Gastrocnemius medialis (tissue), 4 donors: Measurements from ENCODE around the gene EPSTI1. TPM values are rescaled to one million over a fixed set of nuclear protein-coding genes. Genes with fewer than 3 reads are reported as not detected.

Source experiments
- ATAC-seq, 2 donors: fragments of 150-250 bp; one replicate each; pipeline ENCODE4 v1.9.1; 2016
- DNase-seq, 2 donors: peaks; one replicate each; pipeline ENCODE4 v3.0.0-alpha.2; 2019
- H3K27ac ChIP-seq, 4 donors: fragments of 200-600 bp; sonication (generic); 1 replicate in 1 of 4; 2 replicates in 3 of 4; pipeline ENCODE4 v1.5.1; 2016 to 2018; ENCODE audit warnings: mild to moderate bottlenecking in 2 of 4, moderate library complexity in 1 of 4
- H3K27me3 ChIP-seq, 3 donors: fragments of 200-600 bp; sonication (generic) in 2 of 3; 1 replicate in 1 of 3; 2 replicates in 2 of 3; pipeline versions ENCODE4 v1.5.1 to v1.6.0; 2016 to 2019; ENCODE audit warnings: mild to moderate bottlenecking in 1 of 3, moderate library complexity in 1 of 3
- H3K36me3 ChIP-seq, 2 donors: fragments of 200-600 bp; sonication (generic) in 1 of 2; one replicate each; pipeline ENCODE4 v1.5.1; 2017 to 2018
- H3K4me1 ChIP-seq, 2 donors: fragments of 200-600 bp; sonication (generic) in 1 of 2; one replicate each; pipeline ENCODE4 v1.5.1; 2016 to 2017; ENCODE audit warnings: mild to moderate bottlenecking in 2 of 2
- H3K4me3 ChIP-seq, 4 donors: fragments of 200-600 bp; sonication (generic) in 3 of 4; 1 replicate in 1 of 4; 2 replicates in 3 of 4; pipeline ENCODE4 v1.5.1; 2016 to 2019; ENCODE audit warnings: mild to moderate bottlenecking in 2 of 4
- H3K9me3 ChIP-seq, 3 donors: fragments of 200-600 bp; sonication (generic) in 2 of 3; 1 replicate in 1 of 3; 2 replicates in 2 of 3; pipeline ENCODE4 v1.5.1; 2016 to 2019
- CTCF ChIP-seq, 5 experiments: fragments of 450-650 bp in 3 of 5; fragments of 200-600 bp in 2 of 5; sonication (generic) in 2 of 5; IDR thresholded peaks in 4 of 5; conservative IDR thresholded peaks in 1 of 5; 1 replicate in 4 of 5; 2 replicates in 1 of 5; pipeline ENCODE4 v1.5.1; 2016 to 2019; ENCODE audit warnings: antibody characterized with exemption in 5 of 5, mild to moderate bottlenecking in 3 of 5, moderate library complexity in 3 of 5
- POLR2A ChIP-seq, 2 donors: fragments of 450-650 bp; IDR thresholded peaks; one replicate each; pipeline ENCODE4 v1.6.1; 2017; ENCODE audit warnings: antibody characterized with exemption in 2 of 2, mild to moderate bottlenecking in 2 of 2, moderate library complexity in 2 of 2
- in situ Hi-C, 4 donors: fragments of 200-750 bp; cut with MboI; loops; one replicate each; pipeline versions ENCODE4 v1.15.0 to v1.8.0; 2017; ENCODE audit warnings: low sequenced_read_pairs in 4 of 4
- intact Hi-C: fragments of 100-400 bp; cut with DNase I; formaldehyde crosslinking; loops from one replicate; pipeline ENCODE4 v1.15.1; 2023; ENCODE audit warnings: low total_unique reads
- total RNA-seq, 4 donors: library from RNA; depleted of rRNA; stranded (reverse); fragments of >200 nt; gene quantifications; one replicate each; pipeline versions ENCODE4 v1.1.0 to v1.2.3, GENCODE V29; 2016

The EPSTI1 gene
- total RNA-seq, 4 donors from 2014 or later = 0.42 to 2.0 (median 0.65) TPM

GRCh38 chr13:43019811-43020210 is 27.8 kb upstream of the EPSTI1 start:
- intact Hi-C loops = loop anchor here (5.0 kb wide), 1 partner anchor 862 kb away; no protein-coding TSS in a partner anchor
- in situ Hi-C loops = no loop called here
- Histone ChIP-seq H3K36me3 (no peaks in the 10 kb centered on the region), H3K9me3 (no peaks in the 10 kb centered on the region), H3K27ac (no peak overlapping the region), H3K27me3 (no peaks in the 10 kb centered on the region), H3K4me1 (peaks cover 0 to 5% of the 10 kb centered on the region in 2 donors), H3K4me3 (no peak overlapping the region)
- no peak for ATAC-seq
- TF ChIP-seq POLR2A (IDR thresholded peaks at IDR 0.05) (no peak), CTCF (IDR thresholded peaks at IDR 0.05 in 4 of 5, conservative IDR thresholded peaks at IDR 0.05 in 1 of 5) (no peak)
- DNase-seq = no peak

GRCh38 chr13:43016226-43016625 is 24.2 kb upstream of the EPSTI1 start:
- Histone ChIP-seq H3K36me3 (no peaks in the 10 kb centered on the region), H3K4me3 (no peak overlapping the region), H3K27me3 (no peaks in the 10 kb centered on the region), H3K9me3 (no peaks in the 10 kb centered on the region), H3K27ac (no peak overlapping the region), H3K4me1 (no peaks in the 10 kb centered on the region)
- intact Hi-C loops = no loop called here
- no peak for DNase-seq
- no peak for TF ChIP-seq POLR2A (IDR thresholded peaks at IDR 0.05)
- no peak for TF ChIP-seq CTCF (IDR thresholded peaks at IDR 0.05 in 4 of 5, conservative IDR thresholded peaks at IDR 0.05 in 1 of 5)
- in situ Hi-C loops = no loop called here
- no peak for ATAC-seq

GRCh38 chr13:43014162-43014561 is 22.1 kb upstream of the EPSTI1 start:
- no peaks in the 10 kb centered on the region for H3K36me3 ChIP-seq
- no peak for DNase-seq
- ATAC-seq = no peak
- TF ChIP-seq POLR2A (IDR thresholded peaks at IDR 0.05) = no peak
- H3K27ac ChIP-seq = no peak overlapping the region
- no peaks in the 10 kb centered on the region for H3K9me3 ChIP-seq
- H3K27me3 ChIP-seq = no peaks in the 10 kb centered on the region
- no peak overlapping the region for H3K4me3 ChIP-seq
- intact Hi-C loops (no loop called here), in situ Hi-C loops (no loop called here)
- no peaks in the 10 kb centered on the region for H3K4me1 ChIP-seq

GRCh38 chr13:43009506-43009905 is 17.5 kb upstream of the EPSTI1 start:
- ATAC-seq = no peak
- no peaks in the 10 kb centered on the region for H3K9me3 ChIP-seq

GRCh38 chr13:43008596-43008995 is 16.6 kb upstream of the EPSTI1 start:
- Histone ChIP-seq H3K27ac (no peak overlapping the region), H3K4me1 (no peaks in the 10 kb centered on the region), H3K4me3 (no peak overlapping the region), H3K36me3 (no peaks in the 10 kb centered on the region), H3K27me3 (no peaks in the 10 kb centered on the region), H3K9me3 (no peaks in the 10 kb centered on the region)
- DNase-seq (no peak), ATAC-seq (no peak)
- intact Hi-C loops = no loop called here
- TF ChIP-seq CTCF (IDR thresholded peaks at IDR 0.05 in 4 of 5, conservative IDR thresholded peaks at IDR 0.05 in 1 of 5) = no peak
- TF ChIP-seq POLR2A (IDR thresholded peaks at IDR 0.05) = no peak
- in situ Hi-C loops = no loop called here

More at GRCh38 chr13:43009506-43009905, 17.5 kb upstream of the EPSTI1 start:
- in situ Hi-C loops = no loop called here
- H3K36me3 ChIP-seq = no peaks in the 10 kb centered on the region
- no peaks in the 10 kb centered on the region for H3K4me1 ChIP-seq
- no peak for DNase-seq
- intact Hi-C loops = no loop called here
- no peak overlapping the region for H3K27ac ChIP-seq
- no peak for TF ChIP-seq CTCF (IDR thresholded peaks at IDR 0.05 in 4 of 5, conservative IDR thresholded peaks at IDR 0.05 in 1 of 5)
- no peak for TF ChIP-seq POLR2A (IDR thresholded peaks at IDR 0.05)
- no peaks in the 10 kb centered on the region for H3K27me3 ChIP-seq
- no peak overlapping the region for H3K4me3 ChIP-seq
